Measurements from ENCODE around the gene MRTFA.

MRTFA gene

GRCh38 chr22:40484906-40485669 is 151.4 kb downstream of the MRTFA start:
- no peak for DNase-seq

- DNase-seq, result no peak
Observed at GRCh38 chr22:40482886-40483285, 153.6 kb downstream of the MRTFA start.

- DNase-seq, result no peak
Observed at GRCh38 chr22:40482391-40482790, 154.1 kb downstream of the MRTFA start.

GRCh38 chr22:40480996-40481395 is 155.5 kb downstream of the MRTFA start:
- no peak for DNase-seq

GRCh38 chr22:40479887-40480538 is 156.5 kb downstream of the MRTFA start:
- no peak for DNase-seq

- DNase-seq, result no peak
Observed at GRCh38 chr22:40479126-40479800, 157.3 kb downstream of the MRTFA start.

- DNase-seq, result no peak
Observed at GRCh38 chr22:40478338-40479125, 158.0 kb downstream of the MRTFA start.

GRCh38 chr22:40477683-40478337 is 158.7 kb downstream of the MRTFA start:
- no peak for DNase-seq

GRCh38 chr22:40476341-40476740 is 160.2 kb downstream of the MRTFA start:
- no peak for DNase-seq

GRCh38 chr22:40473703-40474102 is 162.8 kb downstream of the MRTFA start:
- DNase-seq, result no peak

GRCh38 chr22:40472579-40472978 is 163.9 kb downstream of the MRTFA start:
- no peak for DNase-seq

GRCh38 chr22:40472051-40472450 is 164.5 kb downstream of the MRTFA start:
- DNase-seq, result no peak

GRCh38 chr22:40469181-40469580 is 167.3 kb downstream of the MRTFA start:
- no peak for DNase-seq

GRCh38 chr22:40468616-40469015 is 167.9 kb downstream of the MRTFA start:
- no peak for DNase-seq

- no peak for DNase-seq
Observed at GRCh38 chr22:40466976-40467375, 169.5 kb downstream of the MRTFA start.

GRCh38 chr22:40463683-40464082 is 172.8 kb downstream of the MRTFA start:
- no peak for DNase-seq

GRCh38 chr22:40463017-40463631 is 173.4 kb downstream of the MRTFA start:
- DNase-seq, result no peak

- no peak for DNase-seq
Observed at GRCh38 chr22:40462195-40462984, 174.1 kb downstream of the MRTFA start.

GRCh38 chr22:40453671-40454070 is 182.8 kb downstream of the MRTFA start:
- no peak for DNase-seq

- no peak for DNase-seq
Observed at GRCh38 chr22:40452730-40453487, 183.6 kb downstream of the MRTFA start.

- DNase-seq, result no peak
Observed at GRCh38 chr22:40451210-40451609, 185.3 kb downstream of the MRTFA start.
